Mesothelial cell of epicardium (in vitro differentiated cells): Measurements from ENCODE around the gene KIAA0930. TPM values are rescaled to one million over a fixed set of nuclear protein-coding genes. Genes with fewer than 3 reads are reported as not detected.

ENCODE experiments used
- DNase-seq, 2 experiments: peaks; one replicate each; pipeline ENCODE4 v3.0.0; 2021; ENCODE audit warnings: low spot score in 2 of 2; ENCODE audit not compliant: unreplicated experiment in 2 of 2
- H3K27ac Mint-ChIP-seq: 2 replicates; pipeline ENCODE4 v1.8.0; 2021; ENCODE audit warnings: mixed read lengths
- H3K27me3 Mint-ChIP-seq: 2 replicates; pipeline ENCODE4 v1.8.0; 2021; ENCODE audit warnings: low read depth, mixed read lengths
- H3K36me3 Mint-ChIP-seq: 2 replicates; pipeline ENCODE4 v1.8.0; 2021; ENCODE audit warnings: mixed read lengths
- H3K4me1 Mint-ChIP-seq: 2 replicates; pipeline ENCODE4 v1.8.0; 2021; ENCODE audit warnings: mixed read lengths
- H3K4me3 Mint-ChIP-seq: 2 replicates; pipeline ENCODE4 v1.8.0; 2021; ENCODE audit warnings: mild to moderate bottlenecking, moderate library complexity, mixed read lengths
- H3K9me3 Mint-ChIP-seq: 2 replicates; pipeline ENCODE4 v1.8.0; 2021; ENCODE audit warnings: mixed read lengths
- total RNA-seq: library from RNA; stranded (reverse); gene quantifications from 3 replicates; pipeline ENCODE4 v1.2.1, GENCODE V29; 2021
- TF ChIP-seq, protein P1 (sequence below): fragments of 200-600 bp; sonication (generic); IDR thresholded peaks from one replicate; pipeline ENCODE4 v1.5.0; 2021; ENCODE audit warnings: antibody characterized with exemption; ENCODE audit not compliant: unreplicated experiment

The KIAA0930 gene
- total RNA-seq, 1 donor from 2014 or later, result 31.1 TPM

DNA sequence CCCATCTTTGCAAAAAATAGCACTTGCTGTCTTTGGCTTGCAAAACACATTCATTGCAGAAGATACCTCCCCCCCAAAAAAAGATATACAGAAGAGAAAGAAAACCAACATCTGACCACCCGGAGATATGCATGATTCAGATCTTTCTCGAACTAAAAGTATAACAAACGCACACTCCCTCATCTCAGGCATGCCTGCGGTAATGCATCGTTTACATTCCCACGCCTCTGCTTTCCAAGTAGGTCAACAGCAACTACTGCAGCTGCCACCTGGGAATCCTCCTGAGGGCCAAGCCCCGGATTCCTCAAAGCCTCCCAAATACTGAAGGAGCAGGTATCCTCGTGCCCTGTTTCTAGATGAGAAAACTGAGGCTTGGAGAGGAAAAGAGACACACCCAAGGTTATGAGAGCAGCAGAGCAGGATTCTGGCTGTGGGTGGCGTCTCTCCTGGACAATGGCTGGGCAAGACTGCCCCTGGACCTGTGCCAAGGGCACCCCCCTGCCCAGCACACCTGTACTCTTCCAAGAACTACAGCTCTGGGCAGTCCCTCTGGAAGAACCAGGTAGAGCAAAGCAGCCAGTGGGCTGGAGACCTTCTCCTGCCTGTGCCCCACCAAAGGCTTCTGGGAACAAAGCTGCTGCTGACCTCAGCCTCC, 38.9 kb downstream of the KIAA0930 start:
- no peak for DNase-seq
- Mint-ChIP-seq H3K9me3 (no peaks in the 10 kb centered on the region), H3K27ac (no peak overlapping the region), H3K27me3 (no peaks in the 10 kb centered on the region), H3K36me3 (peaks cover 13% of the 10 kb centered on the region), H3K4me1 (peaks cover 14% of the 10 kb centered on the region), H3K4me3 (no peak overlapping the region)
- TF ChIP-seq, protein P1, sequence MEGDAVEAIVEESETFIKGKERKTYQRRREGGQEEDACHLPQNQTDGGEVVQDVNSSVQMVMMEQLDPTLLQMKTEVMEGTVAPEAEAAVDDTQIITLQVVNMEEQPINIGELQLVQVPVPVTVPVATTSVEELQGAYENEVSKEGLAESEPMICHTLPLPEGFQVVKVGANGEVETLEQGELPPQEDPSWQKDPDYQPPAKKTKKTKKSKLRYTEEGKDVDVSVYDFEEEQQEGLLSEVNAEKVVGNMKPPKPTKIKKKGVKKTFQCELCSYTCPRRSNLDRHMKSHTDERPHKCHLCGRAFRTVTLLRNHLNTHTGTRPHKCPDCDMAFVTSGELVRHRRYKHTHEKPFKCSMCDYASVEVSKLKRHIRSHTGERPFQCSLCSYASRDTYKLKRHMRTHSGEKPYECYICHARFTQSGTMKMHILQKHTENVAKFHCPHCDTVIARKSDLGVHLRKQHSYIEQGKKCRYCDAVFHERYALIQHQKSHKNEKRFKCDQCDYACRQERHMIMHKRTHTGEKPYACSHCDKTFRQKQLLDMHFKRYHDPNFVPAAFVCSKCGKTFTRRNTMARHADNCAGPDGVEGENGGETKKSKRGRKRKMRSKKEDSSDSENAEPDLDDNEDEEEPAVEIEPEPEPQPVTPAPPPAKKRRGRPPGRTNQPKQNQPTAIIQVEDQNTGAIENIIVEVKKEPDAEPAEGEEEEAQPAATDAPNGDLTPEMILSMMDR, result no peak

DNA sequence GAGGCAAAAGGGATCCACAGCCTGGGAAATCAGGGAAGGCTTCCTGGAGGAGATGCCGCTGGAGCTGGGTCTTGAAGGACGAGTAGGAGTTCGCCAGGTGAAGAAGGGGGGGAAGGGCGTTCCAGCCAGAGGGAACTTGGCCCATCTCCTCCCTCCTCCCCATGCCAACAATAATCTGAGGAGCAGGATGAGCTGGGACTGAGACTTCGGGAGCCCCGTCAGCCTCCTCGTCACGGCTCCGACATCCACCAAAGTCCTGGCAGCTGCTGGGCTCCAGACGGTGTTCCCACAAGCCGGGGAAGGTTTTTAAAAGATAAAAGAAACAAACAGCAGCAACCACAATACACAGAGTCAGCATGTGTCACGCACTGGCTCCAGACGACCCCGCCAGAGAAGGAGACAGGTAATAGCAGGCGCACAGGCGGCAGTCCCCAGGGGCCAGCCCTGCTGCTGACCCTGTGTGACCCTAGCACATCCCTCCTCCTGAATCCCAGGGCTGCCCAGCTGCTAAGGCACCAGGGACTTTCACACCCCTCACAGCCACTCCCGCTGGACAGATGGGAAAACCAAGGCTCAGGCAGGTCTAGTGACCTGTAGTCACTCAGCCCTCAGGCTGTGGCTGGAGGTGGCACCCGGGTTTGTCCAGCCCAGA, 39.7 kb downstream of the KIAA0930 start:
- no peak overlapping the region for H3K27ac Mint-ChIP-seq
- H3K4me1 Mint-ChIP-seq, result peaks cover 14% of the 10 kb centered on the region
- TF ChIP-seq, protein P1, result no peak
- H3K27me3 Mint-ChIP-seq, result no peaks in the 10 kb centered on the region
- H3K4me3 Mint-ChIP-seq, result no peak overlapping the region
- DNase-seq, result no peak
- peaks cover 10% of the 10 kb centered on the region for H3K36me3 Mint-ChIP-seq
- no peaks in the 10 kb centered on the region for H3K9me3 Mint-ChIP-seq

DNA sequence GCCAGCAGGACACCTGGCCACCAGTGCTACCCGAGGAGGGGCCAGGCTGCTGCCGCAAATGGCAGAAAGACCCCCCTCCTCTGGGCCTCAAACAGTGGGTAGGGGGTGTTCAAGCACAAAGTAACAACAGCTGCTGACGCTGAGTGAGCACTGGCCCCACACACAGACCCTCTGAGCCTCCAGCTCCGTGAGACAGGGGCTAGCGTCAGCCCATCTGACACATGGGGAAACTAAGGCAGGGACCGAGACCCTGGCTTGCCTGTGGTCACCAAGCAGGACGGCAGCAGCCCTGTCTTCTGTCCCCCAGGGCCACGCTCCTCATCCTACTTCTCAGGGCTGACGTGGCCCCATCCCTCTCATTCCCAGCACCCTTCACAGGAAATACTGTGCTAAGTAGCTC, 40.5 kb downstream of the KIAA0930 start:
- Mint-ChIP-seq H3K36me3 (peaks cover 10% of the 10 kb centered on the region), H3K4me3 (no peak overlapping the region), H3K27me3 (no peaks in the 10 kb centered on the region), H3K4me1 (peaks cover 14% of the 10 kb centered on the region), H3K27ac (no peak overlapping the region), H3K9me3 (no peaks in the 10 kb centered on the region)
- no peak for DNase-seq
- TF ChIP-seq, protein P1, result no peak

DNA sequence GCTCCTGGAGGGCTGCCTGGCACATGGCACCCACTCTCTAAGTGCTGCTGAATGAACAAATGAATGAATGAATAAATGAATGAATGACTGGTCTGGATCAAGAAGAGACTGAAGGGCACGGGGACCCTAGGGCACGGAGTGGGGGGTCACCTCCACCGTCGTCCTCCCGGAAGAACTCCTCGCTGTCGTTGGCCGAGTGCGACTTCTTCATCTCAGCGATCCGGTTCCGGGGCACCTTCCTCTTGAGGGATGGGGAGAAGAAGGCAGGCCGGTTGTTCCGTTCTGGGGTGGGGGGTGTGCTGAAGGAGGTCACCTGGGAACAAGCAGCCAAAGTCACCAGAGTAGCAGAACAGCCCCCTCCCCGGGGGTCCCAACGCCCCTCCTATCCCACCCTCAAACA, 41.0 kb downstream of the KIAA0930 start:
- H3K9me3 Mint-ChIP-seq, result no peaks in the 10 kb centered on the region
- H3K36me3 Mint-ChIP-seq, result peaks cover 10% of the 10 kb centered on the region
- H3K4me3 Mint-ChIP-seq, result no peak overlapping the region
- H3K27ac Mint-ChIP-seq, result no peak overlapping the region
- TF ChIP-seq, protein P1, result no peak
- H3K4me1 Mint-ChIP-seq, result peaks cover 10% of the 10 kb centered on the region
- DNase-seq, result no peak
- H3K27me3 Mint-ChIP-seq, result no peaks in the 10 kb centered on the region

DNA sequence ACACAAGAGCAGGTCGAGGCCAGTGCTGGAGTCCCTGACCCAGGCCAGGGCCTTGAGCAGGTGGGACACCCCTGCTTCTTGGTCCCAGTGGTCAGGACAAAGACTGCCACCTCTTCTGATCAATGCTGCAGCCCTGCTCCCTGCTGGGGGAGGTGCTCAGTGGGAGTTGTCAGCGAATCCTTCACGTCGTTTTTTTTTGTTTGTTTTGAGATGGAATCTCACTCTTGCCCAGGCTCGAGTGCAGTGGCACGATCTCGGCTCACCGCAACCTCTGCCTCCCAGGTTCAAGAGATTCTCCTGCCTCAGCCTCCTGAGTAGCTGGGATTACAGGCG, 42.3 kb downstream of the KIAA0930 start:
- no peak overlapping the region for H3K4me3 Mint-ChIP-seq
- no peaks in the 10 kb centered on the region for H3K9me3 Mint-ChIP-seq
- no peak for DNase-seq
- TF ChIP-seq, protein P1, result no peak
- peaks cover 6% of the 10 kb centered on the region for H3K4me1 Mint-ChIP-seq
- peaks cover 10% of the 10 kb centered on the region for H3K36me3 Mint-ChIP-seq
- H3K27ac Mint-ChIP-seq, result no peak overlapping the region
- no peaks in the 10 kb centered on the region for H3K27me3 Mint-ChIP-seq
